ENCODE measurements around the gene SEMA4C.

The SEMA4C gene

DNA sequence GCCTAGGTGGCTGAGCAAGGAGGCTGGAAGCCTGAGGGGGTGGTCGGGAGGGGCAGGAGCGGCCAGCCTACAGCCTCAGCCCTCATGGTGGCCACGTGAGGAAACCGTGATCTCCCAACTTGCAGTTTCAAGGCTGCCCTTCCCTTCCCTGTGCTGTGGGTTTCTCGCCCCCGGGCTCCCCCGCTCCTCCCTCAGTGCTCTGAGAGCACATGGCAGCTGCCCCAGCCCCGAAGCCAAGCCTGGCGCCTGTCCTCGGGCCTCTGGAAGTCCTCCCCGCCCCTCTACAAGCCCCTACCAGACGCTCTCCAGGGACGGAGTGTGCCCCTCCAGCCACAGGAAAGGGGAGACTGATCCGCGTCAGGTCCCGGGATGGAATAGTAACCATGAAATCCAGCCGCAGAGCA, 25.5 kb downstream of the SEMA4C start:
- Histone ChIP-seq H3K4me3 (replicated peaks; ENCODE audit: insufficient read depth, low read length) (no peak overlapping the region), H3K27ac (replicated peaks) (no peak overlapping the region), H3K27me3 (ENCODE audit: insufficient read depth, poor library complexity, severe bottlenecking) (no peaks in the 10 kb centered on the region)
- TF ChIP-seq GABPA (IDR thresholded peaks at IDR 0.05; ENCODE audit: low read depth) (no peak), POLR2AphosphoS5 (IDR thresholded peaks at IDR 0.05; ENCODE audit: low read depth) (no peak), SPI1 (IDR thresholded peaks at IDR 0.05; ENCODE audit: borderline replicate concordance, low read depth) (no peak)
- TF ChIP-seq, protein P1, sequence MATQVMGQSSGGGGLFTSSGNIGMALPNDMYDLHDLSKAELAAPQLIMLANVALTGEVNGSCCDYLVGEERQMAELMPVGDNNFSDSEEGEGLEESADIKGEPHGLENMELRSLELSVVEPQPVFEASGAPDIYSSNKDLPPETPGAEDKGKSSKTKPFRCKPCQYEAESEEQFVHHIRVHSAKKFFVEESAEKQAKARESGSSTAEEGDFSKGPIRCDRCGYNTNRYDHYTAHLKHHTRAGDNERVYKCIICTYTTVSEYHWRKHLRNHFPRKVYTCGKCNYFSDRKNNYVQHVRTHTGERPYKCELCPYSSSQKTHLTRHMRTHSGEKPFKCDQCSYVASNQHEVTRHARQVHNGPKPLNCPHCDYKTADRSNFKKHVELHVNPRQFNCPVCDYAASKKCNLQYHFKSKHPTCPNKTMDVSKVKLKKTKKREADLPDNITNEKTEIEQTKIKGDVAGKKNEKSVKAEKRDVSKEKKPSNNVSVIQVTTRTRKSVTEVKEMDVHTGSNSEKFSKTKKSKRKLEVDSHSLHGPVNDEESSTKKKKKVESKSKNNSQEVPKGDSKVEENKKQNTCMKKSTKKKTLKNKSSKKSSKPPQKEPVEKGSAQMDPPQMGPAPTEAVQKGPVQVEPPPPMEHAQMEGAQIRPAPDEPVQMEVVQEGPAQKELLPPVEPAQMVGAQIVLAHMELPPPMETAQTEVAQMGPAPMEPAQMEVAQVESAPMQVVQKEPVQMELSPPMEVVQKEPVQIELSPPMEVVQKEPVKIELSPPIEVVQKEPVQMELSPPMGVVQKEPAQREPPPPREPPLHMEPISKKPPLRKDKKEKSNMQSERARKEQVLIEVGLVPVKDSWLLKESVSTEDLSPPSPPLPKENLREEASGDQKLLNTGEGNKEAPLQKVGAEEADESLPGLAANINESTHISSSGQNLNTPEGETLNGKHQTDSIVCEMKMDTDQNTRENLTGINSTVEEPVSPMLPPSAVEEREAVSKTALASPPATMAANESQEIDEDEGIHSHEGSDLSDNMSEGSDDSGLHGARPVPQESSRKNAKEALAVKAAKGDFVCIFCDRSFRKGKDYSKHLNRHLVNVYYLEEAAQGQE (IDR thresholded peaks at IDR 0.05; ENCODE audit: insufficient replicate concordance, low read depth), result no peak
- TF ChIP-seq, protein P2, sequence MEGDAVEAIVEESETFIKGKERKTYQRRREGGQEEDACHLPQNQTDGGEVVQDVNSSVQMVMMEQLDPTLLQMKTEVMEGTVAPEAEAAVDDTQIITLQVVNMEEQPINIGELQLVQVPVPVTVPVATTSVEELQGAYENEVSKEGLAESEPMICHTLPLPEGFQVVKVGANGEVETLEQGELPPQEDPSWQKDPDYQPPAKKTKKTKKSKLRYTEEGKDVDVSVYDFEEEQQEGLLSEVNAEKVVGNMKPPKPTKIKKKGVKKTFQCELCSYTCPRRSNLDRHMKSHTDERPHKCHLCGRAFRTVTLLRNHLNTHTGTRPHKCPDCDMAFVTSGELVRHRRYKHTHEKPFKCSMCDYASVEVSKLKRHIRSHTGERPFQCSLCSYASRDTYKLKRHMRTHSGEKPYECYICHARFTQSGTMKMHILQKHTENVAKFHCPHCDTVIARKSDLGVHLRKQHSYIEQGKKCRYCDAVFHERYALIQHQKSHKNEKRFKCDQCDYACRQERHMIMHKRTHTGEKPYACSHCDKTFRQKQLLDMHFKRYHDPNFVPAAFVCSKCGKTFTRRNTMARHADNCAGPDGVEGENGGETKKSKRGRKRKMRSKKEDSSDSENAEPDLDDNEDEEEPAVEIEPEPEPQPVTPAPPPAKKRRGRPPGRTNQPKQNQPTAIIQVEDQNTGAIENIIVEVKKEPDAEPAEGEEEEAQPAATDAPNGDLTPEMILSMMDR (IDR thresholded peaks at IDR 0.05; ENCODE audit: insufficient read depth, low read length), result no peak
- DNase-seq (ENCODE audit: low read depth in 1 of 2, low spot score in 1 of 2), result no peak

DNA sequence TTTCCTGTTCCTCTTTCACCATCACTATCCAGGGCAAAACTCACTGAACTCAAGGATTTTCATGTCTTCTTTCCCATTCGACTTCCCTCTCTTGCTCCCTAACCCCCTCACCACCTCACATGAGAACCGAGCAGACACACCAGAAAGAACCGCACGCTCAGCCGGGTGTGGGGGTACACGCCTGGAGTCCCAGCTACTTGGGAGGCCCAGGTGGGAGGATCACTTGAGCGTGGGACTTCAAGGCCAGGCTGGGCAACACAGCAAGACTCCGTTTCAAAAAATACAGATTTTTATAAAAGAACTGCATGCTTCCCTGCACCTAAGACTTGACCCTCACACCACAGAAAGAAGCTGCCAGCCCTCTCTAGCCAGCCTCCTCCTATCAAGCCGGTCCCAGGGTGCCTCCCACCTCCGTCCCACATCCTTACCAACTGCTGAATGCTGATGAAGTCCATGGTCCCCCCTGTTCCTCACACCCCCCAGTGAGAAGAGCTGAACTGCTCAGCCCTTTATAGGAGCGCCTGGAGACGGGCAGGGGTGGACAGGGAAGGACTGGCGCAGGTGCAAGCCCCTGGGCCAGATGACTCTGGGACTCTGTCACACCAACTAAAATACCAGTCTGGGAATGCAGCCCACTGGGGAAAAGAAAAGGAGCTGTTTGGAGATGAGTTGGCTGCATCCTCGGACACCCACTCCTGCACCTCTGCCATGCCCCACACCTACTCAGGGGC, 26.2 kb downstream of the SEMA4C start, which contains the start of gene ANKRD23:
Gene ANKRD23 (minus strand): TSS at position 484 of the 731 bp plus-strand sequence. CDS start 29 bp downstream, at position 455.
- TF ChIP-seq SPI1 (IDR thresholded peaks at IDR 0.05; ENCODE audit: borderline replicate concordance, low read depth) (no peak), GABPA (IDR thresholded peaks at IDR 0.05; ENCODE audit: low read depth) (no peak), POLR2AphosphoS5 (IDR thresholded peaks at IDR 0.05; ENCODE audit: low read depth) (no peak)
- TF ChIP-seq, protein P1 (IDR thresholded peaks at IDR 0.05; ENCODE audit: insufficient replicate concordance, low read depth), result no peak
- TF ChIP-seq, protein P2 (IDR thresholded peaks at IDR 0.05; ENCODE audit: insufficient read depth, low read length), result no peak
- no peak for DNase-seq (ENCODE audit: low read depth in 1 of 2, low spot score in 1 of 2)
- Histone ChIP-seq H3K27ac (replicated peaks) (no peak within 1 kb of the TSS), H3K27me3 (ENCODE audit: insufficient read depth, poor library complexity, severe bottlenecking) (no peaks in the 10 kb centered on the region), H3K4me3 (replicated peaks; ENCODE audit: insufficient read depth, low read length) (no peak within 1 kb of the TSS)

GRCh38 chr2:96842600-96842999, 27.3 kb downstream of the SEMA4C start:
- TF ChIP-seq, protein P1 (IDR thresholded peaks at IDR 0.05; ENCODE audit: insufficient replicate concordance, low read depth), result no peak
- no peak for TF ChIP-seq SPI1 (IDR thresholded peaks at IDR 0.05; ENCODE audit: borderline replicate concordance, low read depth)
- no peak; the same call in 1 of the 2 replicates for TF ChIP-seq POLR2AphosphoS5 (IDR thresholded peaks at IDR 0.05; ENCODE audit: low read depth)
- TF ChIP-seq GABPA (IDR thresholded peaks at IDR 0.05; ENCODE audit: low read depth), result no peak
- TF ChIP-seq, protein P2 (IDR thresholded peaks at IDR 0.05; ENCODE audit: insufficient read depth, low read length), result no peak
- no peak overlapping the region for H3K27ac ChIP-seq (replicated peaks)

More at GRCh38 chr2:96842600-96842999, 27.3 kb downstream of the SEMA4C start:
- DNase-seq (ENCODE audit: low read depth in 1 of 2, low spot score in 1 of 2), result no peak
- Histone ChIP-seq H3K4me3 (replicated peaks; ENCODE audit: insufficient read depth, low read length) (no peak overlapping the region), H3K27me3 (ENCODE audit: insufficient read depth, poor library complexity, severe bottlenecking) (no peaks in the 10 kb centered on the region)
